SH-SY5Y (cell line): ENCODE data around the gene SEC63.

ENCODE experiments used
- GATA2 ChIP-seq: IDR thresholded peaks from 2 replicates; pipeline ENCODE4 v1.6.1; 2011; ENCODE audit warnings: mild to moderate bottlenecking, low read depth, low read length
- GATA3 ChIP-seq: IDR thresholded peaks from 2 replicates; pipeline ENCODE4 v1.6.1; 2011; ENCODE audit warnings: low read depth, mild to moderate bottlenecking, low read length, moderate library complexity

- TF ChIP-seq GATA2 (no peak), GATA3 (no peak)
Measured at GRCh38 chr6:107965746-107966145, 7.7 kb upstream of the SEC63 start.
